Occipital lobe (tissue), 2 donors: ENCODE measurements around the gene ZNRF2. TPM values are rescaled to one million over a fixed set of nuclear protein-coding genes. Genes with fewer than 3 reads are reported as not detected.
"Not testable (repeated sequence)": the region's sequence is repeated elsewhere in the genome, so short reads cannot be mapped to it uniquely, and the experiment has no call there.

ENCODE experiments used
- DNase-seq: peaks from one replicate; lab custom pipeline; 2025; lab: John Stamatoyannopoulos, UW
- total RNA-seq: library from RNA; depleted of rRNA; stranded (reverse); fragments of >200 nt; gene quantifications from one replicate; pipeline ENCODE4 v1.2.3, GENCODE V29; 2014

The ZNRF2 gene
- total RNA-seq, 1 donor from 2014 or later, result 76.6 TPM

DNA sequence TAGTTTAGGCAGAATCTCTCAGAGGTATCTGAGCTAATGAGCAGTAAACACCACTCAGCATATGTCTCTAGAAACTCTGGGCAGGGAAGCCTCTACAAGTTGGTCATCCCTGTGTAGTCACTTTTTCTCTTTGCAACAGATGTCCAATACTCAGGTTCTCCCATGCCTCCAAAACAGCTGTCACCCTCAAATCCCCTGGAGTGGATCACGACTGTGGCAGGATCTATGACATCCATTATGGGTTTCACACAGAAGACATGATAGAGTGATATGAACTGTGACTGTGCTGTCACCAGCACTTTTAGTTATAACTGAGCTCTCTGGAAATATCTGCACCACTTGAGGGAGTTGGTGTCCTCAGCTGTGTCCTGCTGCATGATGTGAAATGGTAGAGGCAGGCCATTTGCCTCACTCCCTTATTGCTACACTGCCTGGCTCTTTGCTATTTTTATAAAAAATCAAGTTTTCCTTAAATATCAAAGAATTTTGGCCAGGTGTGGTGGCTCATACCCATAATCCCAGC, 24.1 kb upstream of the ZNRF2 start:
- no peak for DNase-seq

DNA sequence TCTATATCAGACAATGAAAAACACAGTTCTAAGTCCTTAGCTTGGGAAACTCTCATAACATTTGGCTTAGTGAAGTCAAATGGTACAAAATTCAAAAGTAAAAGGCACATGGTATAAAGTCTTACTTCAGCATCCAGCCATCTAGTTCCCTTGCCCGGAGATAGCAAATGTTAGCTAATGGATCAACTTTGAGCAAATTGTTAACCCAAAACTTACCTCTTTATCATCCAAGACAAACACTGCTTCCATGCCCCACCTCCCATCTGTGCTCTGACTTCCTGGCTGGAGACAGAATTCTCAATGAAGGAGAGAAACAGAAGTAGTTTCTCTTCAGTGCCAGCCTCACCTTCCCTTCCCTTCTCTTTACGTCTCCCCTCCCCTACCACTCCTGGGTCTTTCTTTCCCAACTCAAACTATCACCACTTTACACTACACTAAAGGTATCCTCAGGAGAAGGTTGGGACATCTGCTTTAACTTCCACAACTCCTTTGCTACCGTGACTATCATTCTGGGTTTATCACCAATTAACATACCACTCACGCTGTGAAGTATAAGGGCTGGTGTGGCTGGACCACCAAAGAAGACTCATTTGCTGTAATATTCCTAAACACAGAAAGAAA, 21.2 kb upstream of the ZNRF2 start:
- DNase-seq, result no peak

DNA sequence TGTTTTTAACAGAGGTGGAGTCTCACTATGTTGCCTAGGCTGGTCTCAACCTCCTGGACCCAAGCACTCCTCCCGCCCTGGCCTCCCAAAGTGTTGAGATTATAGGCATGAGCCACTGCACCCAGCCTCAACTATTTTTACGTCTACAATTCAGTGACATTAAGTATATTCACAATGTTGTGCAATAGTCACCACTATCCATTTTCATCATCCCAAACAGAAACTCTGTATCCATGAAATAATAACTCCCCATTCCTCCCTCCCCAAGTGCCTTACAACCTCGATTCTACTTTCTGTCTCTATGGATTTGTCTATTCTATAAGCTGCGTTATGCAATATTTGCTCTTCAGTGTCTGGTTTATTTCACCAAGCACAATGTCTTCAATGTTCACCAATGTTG, 20.3 kb upstream of the ZNRF2 start:
- no peak for DNase-seq

DNA sequence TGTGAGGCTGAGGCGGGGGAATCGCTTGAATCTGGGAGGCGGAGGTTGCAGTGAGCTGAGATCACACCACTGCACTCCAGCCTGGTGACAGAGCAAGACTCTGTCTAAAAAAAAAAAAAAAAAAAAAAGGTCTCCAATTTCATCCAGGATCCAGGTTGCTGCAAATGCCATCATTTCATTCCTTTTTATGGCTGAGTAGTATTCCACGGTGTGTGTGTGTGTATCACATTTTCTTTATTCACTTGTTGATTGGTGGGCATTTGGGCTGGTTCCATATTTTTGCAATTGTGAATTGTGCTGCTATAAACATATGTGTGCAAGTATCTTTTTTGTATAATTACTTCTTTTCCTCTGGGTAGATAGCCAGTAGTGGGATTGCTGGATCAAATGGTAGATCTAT, 19.2 kb upstream of the ZNRF2 start:
- not testable (repeated sequence) for DNase-seq

DNA sequence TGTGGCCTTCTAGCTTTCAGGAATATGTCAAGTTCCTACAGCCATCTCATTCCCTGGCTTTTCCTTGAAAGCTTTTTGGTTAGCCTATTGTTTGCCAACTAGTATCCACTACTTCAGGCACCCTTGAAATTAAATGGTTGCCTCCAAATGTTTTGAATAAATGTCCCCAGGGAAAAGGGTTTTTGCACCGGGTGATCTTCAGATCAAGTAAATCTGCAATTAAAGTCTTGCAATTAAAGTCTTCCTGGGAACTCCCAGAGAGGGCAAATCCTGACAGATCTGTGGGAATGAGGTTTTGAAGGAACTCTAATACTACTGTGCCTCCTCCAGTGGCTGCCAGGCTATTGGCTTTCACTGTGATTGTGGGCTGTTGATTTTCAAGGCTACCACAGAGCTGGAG, 17.7 kb upstream of the ZNRF2 start:
- DNase-seq, result no peak

DNA sequence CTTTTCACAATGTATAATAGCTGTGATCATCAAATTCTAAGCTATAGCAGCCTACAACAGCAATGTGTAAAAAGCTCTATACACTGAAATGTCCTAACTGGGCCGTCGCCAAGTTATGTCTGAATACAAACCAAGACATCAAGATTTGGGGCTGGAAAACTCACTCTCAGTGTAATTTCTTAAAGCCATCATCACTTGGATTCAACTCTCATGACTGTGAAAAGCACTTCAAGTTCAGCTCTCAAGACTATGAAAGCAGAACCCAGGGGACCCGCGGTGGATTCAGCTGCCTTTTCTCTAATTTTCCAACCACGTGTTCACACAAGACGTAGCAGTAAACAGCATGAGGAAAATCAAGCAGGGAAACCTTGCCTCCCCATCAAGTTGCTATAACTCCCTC, 15.8 kb upstream of the ZNRF2 start:
- no peak for DNase-seq

DNA sequence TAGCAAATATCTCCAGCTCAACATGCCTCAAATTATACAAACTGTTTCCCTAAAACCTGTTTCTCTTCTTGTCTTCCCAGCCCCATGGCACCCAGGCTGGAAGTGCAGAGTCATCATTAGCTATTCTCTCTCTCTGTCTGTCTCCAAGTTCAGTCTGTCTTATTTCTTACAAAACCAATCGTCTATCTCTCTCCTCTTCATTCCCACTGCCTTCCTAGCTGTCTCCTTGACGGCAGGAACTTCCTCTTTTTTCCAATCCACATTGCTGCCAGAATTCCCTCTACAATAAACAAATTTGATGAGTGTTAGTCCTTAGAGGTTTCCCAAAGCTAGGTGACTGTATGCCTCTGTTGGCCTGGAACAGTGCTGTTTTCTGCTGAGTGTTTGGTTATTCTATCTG, 14.9 kb upstream of the ZNRF2 start:
- no peak for DNase-seq

DNA sequence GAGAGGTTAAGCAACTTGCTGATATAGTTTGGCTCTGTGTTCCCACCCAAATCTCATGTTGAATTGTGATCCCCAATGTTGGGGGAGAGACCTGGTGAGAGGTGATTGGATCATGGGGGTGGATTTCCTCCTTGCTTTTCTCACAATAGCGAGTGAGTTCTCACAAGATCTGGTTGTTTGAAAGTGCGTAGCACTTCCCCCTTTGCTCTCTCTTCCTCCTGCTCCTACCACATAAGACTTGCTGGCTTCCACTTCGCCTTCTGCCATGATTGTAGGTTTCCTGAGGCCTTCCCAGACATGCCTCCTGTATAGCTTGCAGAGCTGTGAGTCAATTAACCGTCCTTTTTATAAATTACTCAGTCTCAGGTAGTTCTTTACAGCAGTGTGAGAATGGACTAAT, 13.5 kb upstream of the ZNRF2 start:
- no peak for DNase-seq

DNA sequence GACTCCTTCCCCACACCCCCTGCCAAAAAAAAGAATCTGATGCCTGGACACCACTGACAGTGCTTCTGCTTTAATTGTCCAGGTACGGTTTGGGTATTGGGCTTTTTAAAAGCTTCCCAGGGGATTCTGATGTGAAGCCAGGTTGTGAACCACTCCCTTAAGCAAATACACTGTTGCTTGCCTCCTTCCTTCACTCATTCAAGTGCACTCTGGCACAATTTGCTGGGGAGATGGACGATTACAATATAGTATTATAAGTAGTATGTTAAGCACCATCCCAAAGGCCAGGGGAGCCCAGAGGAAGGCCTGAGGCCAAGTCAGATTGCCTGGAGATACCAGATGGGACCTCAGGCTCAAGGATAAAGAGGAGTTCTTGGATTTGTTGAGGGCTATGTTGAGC, 12.3 kb upstream of the ZNRF2 start:
- no peak for DNase-seq

DNA sequence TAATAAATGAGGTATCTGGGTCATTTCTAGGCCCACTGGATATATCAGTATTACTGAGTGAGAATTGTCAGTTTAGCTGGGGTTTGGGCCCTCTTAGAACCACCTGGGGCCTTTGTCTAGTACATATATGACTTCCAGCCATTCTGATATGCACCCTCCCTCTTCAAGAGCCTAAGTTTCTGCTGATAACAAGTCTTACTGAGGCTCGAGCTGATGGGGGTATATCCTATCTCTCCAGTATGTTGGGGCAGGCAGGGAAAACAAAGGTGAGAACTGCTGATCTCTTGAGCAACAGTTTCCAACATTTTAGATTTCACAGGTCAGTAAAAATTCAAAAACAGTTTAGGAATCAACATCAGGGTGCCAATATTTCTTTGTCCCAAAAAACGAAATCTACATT, 10.8 kb upstream of the ZNRF2 start:
- DNase-seq, result no peak

DNA sequence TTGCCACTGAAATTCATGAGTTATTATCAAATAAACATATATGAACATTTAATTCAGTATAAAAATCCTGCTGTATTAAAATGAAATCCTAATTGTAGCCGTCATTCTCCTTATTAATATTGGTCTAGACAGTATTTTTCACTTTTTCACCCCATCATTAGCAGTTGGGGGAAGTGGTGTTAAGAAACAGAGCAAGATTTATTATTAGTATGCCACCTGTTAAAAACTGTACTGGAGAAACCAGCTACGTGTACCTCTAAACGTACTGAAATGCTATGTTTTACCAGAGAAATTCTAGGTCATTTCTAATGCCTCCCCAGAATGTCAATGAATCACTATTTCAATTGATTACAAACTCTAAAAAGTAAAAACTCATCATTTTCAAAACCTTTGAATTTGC, 9.8 kb upstream of the ZNRF2 start:
- DNase-seq, result no peak

DNA sequence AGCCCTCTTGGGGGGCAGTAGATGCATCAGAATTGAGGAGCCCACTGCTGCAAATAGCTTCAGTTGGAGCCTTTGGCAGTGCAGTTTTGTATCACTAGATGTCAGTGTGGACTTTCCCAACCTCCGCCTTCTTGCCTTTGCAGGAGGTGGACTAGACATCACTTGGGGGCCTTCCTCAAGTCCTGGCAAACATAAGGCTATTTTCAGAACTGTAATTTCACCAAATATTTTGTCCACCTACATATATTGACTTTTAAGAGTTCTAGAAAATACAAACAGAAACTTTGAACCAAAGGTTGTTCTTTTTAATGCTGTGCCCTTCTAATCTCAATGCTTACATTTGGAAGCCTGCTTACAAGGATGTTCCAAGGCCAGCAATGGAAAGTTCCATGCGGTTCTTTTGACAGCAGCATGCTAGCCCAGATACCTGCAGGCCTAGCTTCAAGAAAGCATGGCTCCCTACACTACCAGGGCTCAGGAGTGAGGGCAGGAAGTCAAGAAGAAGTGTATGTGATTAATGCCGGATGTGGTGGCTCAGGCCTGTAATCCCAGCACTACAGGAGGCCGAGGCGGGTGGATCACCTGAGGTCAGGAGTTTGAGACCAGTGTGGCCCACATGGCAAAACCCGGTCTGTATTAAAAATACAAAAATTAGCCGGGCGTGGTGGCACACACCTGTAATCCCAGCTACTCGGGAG, 8.0 kb upstream of the ZNRF2 start:
- DNase-seq, result peak; percentile 19

DNA sequence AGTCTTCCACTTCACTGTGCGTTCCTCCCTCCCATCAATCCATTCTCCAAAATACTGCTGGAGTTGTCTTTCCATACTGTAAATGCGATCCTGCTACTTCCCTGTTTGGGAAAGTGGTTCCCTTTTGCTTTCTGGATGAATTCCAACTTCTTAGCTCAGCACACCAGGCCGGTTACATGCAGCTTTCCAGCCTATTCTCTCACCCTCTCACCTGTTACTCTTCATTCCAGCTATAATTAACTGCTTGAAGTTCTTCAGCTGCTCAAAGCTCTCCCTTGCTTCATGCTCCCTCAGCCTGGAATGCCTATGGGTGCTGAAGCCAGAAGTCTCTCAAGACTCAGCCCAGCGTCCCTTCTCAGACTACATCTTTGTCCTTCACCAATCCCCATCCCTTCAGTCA, 6.0 kb upstream of the ZNRF2 start:
- DNase-seq, result no peak

DNA sequence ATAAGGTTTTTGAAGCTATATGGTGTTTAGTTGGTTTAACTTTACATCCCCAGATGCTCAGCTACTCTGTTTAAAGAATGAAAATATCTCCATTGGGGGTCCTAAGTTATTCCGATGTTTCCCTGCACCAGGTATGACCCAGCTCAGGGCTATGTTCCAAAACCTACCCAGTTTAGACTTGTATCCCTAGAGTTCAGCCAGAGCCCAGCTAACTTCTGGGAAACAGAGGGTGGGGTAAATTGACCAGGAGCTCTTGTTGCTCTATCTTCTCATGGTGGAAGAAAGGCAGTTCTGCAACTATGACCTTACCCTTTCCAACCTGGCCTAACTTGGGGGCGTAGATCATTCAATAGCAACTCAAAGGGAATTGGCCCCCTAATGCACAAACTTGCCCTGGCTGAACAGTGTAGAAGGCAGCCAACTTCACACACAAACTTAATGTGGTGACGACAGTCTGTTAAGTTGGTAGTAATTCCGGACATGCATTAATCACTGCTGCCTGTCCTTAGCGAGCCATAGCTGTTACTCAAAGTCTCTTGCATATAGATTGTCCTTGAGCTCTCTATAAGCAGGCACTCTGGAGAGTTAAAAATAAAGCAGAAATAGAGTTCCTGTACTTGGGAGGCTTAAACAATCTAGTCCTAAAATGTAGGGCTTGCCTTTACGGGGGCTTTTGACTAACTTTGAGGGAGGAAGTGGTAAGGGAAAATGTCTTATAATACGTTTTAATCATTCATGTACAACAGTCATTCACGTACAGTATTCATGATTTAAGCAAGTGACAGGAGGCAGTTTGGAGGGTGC, 5.3 kb upstream of the ZNRF2 start:
- DNase-seq, result no peak

DNA sequence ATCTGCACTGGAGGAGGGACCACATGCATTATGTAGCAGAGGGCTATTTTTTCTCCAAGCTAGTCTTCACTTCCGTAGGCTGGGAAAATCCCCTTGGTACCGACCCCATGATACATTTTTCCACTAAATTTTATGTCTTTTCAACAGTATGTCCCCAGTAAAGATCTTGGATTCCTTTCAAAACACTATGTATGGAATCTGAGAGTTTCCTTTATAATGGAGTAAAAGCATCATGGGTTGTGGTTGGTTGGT, 4.8 kb upstream of the ZNRF2 start:
- no peak for DNase-seq

DNA sequence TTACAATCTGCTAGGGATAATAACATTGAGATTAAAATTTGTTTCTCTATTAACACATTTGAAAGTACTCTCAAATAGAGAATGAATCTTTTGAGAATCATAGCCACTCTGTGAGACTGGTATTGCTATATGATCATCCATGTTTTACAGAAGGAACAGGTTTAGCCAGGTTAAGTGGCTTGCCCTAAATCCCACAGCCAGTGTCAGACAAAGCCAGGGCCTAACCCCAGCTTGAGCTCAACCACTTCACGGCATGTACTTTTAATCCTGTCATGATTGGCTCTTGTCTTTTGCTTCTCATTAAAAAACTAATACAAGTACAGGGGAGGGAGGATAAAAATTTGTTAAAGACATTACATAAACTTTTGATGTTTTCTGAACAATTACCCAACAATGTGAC, 3.8 kb upstream of the ZNRF2 start:
- no peak for DNase-seq

DNA sequence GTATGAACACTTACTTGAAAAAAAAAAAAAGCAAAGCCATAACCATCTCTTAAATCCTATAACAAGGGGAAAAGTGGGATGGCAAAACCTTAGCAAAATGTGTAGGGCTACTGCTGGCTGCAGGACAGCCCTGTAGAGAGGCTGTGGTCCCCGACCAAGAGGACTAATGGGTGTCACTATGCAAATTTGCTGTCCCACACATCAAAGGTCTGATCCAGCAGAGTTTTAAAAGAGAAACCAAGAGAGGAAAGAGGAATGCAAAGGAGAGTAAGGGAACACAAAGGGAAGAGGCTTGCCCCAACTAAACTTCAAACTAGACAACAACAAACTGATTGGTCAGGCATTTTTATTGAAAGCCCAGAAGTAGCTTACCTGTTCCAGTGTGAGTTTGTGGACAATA, 3.1 kb upstream of the ZNRF2 start:
- no peak for DNase-seq

DNA sequence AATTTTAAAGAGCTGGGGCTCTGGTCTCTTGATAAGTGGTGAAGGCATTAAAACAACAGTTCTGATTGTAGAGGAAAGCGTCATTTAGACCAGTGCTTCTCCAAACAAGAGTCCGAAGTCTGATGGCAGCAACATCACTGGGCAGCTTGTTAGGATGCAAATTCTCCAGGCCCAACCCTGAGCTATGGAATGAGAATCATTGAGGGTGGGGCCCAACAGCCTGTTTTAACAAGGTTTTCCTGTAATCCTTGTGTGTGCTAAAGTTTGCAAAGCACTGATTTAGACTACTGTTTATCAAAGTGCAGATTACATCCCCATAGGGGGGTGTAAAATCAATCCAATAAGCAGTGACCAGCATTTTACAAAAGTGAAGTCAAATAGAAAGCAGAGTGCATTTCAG, 2.6 kb upstream of the ZNRF2 start:
- no peak for DNase-seq

DNA sequence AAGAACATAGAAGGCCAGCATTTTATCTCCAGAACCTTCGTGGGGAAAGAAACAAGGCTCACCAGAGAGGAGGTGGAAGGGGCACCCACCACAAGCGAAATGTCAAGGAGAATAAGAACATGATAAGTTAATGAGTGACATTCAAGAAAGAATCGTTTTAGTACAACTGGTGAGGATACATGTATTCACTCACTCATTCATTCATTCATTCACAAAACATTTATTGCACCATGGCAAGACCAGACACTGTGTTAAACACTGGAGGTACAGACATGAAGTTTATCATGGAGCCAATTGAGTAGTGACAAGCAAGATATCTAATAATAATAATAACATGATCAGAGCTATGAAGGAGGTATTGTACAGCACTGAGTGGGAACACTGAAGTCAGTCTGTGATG, 1.7 kb upstream of the ZNRF2 start:
- no peak for DNase-seq

DNA sequence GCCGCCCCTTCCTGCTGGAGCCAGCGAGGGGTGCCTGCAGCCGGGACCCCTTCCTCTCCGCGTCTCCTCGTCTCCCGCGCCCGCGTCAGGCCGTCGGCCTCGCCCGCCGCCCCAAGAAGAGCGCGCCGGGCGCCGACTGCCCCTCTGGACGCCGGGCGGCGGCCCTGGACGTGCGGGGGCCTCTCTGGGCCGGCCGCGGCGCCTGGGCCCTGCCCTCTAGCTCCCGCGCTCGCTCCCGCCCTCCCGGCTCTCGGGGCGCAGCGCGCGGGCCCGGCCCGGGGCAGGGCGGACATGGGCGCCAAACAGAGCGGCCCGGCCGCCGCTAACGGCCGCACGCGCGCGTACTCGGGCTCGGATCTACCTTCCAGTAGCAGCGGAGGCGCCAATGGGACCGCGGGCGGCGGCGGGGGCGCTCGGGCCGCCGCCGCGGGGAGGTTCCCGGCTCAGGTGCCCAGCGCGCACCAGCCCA, 704 bp downstream of the ZNRF2 start:
- DNase-seq, result no peak

DNA sequence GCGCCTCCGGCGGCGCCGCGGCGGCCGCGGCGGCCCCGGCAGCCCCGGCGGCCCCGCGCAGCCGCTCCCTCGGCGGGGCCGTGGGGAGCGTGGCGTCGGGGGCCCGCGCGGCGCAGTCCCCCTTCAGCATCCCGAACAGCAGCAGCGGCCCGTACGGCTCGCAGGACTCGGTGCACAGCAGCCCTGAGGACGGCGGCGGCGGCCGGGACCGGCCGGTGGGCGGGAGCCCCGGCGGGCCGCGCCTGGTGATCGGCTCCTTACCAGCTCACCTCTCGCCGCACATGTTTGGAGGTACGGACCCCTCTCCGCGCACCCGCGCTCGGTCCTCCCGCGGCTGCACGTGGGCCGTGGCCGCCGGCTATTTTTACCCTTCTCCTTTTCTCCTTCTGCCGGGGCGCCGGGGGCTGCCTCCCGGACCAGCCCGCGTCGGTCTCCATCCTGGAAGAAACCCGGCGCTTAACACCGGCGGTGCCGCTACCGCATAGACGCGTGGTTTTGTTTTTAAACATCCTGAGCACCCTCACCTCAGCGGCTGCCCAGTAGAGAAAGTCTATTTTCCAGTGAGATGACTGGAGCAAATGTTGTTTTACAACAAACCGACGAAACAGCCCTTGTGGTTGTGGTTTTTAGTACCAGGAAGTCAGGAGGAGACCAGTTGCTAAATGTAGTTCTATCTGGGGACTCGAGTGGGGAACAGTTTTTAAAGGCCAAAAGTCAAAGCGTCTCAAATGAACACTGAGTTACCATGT, 1.3 kb downstream of the ZNRF2 start:
- DNase-seq, result no peak

DNA sequence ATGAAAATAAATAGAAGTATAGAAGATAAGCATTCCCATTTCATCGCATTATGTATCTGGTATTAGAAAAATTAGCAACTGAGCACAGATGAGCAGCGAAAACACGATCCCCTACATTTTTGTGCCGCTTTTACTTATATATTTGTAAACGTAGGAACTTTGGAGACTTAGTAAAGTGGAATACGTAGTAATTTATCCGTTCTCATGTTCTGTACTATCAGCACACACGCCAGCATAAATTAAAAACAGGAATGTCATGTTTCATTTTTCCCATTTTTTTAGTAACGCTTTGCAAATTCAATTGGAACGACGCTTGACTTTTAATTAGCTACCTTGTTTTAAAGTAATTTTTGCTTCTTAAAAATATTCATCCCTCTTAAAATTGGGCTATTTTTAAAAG, 2.4 kb downstream of the ZNRF2 start:
- no peak for DNase-seq
